K562 (cell line): ENCODE measurements around the gene LOC101059915.

ENCODE experiments used
- ATAC-seq: fragments of 200-7000 bp; cut with Tn5 transposase; 3 replicates; pipeline ENCODE4 v1.9.1; 2020; ENCODE audit warnings: moderate library complexity
- BruUV-seq: library from RNA; stranded (reverse); fragments of 400-500 nt; replicated peaks from 2 replicates; lab custom pipeline; 2021; lab: Mats Ljungman, UMichigan
- CTCF ChIA-PET: fragments of 300-600 bp; formaldehyde crosslinking; extraction: SDS; loops from one replicate; lab custom pipeline; 2021; ENCODE audit warnings: low intra/inter-chr PET ratio; lab: Yijun Ruan, JAX
- POLR2A ChIA-PET: fragments of 300-600, 350-650 bp; sonication (Branson Sonifier 250); formaldehyde crosslinking; extraction: SDS; loops from one replicate; lab custom pipeline; 2021; ENCODE audit warnings: antibody characterized with exemption, inconsistent platforms; lab: Yijun Ruan, JAX
- DNase-seq, 4 experiments: peaks; one replicate each; pipeline versions ENCODE4 v3.0.0 to v3.0.0-alpha.2; 2011 to 2018; ENCODE audit warnings: low spot score in 3 of 4, mixed read lengths in 3 of 4; ENCODE audit errors: extremely low read depth in 1 of 4
- FAIRE-seq: peaks from 2 replicates; lab custom pipeline; 2011; peaks lifted over from hg19 to GRCh38; lab: Jason Lieb, UNC
- H2AFZ ChIP-seq: 2 replicates; pipeline ENCODE4 v1.6.0; 2011; ENCODE audit warnings: low read depth, low read length, control low read depth, inconsistent platforms
- H3K27ac ChIP-seq: fragments of 200-600 bp; 3 replicates; pipeline ENCODE4 v1.8.0; 2011; ENCODE audit warnings: low read depth, mild to moderate bottlenecking, control low read depth, inconsistent platforms, low read length, moderate library complexity, mixed read lengths; ENCODE audit errors: extremely low read depth
- H3K27me3 ChIP-seq, 2 experiments: fragments of 300-600 bp in 1 of 2; 2 replicates in 1 of 2; 3 replicates in 1 of 2; pipeline versions ENCODE4 v1.6.0 to v1.8.0; 2011; ENCODE audit warnings: inconsistent platforms in 2 of 2, low read length in 2 of 2, mild to moderate bottlenecking in 1 of 2, mixed read lengths in 1 of 2, moderate library complexity in 1 of 2; ENCODE audit not compliant: control insufficient read depth in 2 of 2, insufficient read depth in 2 of 2
- H3K36me3 ChIP-seq: fragments of 300-600 bp; 3 replicates; pipeline ENCODE4 v1.8.0; 2011; ENCODE audit warnings: mild to moderate bottlenecking, low read length, inconsistent platforms; ENCODE audit not compliant: control insufficient read depth, insufficient read depth
- H3K4me1 ChIP-seq, 2 experiments: fragments of 200-600 bp in 1 of 2; replicated peaks in 1 of 2; 2 replicates in 1 of 2; 3 replicates in 1 of 2; pipeline versions ENCODE4 v1.5.1 to v1.8.0; 2011; ENCODE audit warnings: inconsistent platforms in 2 of 2, low read length in 2 of 2, mild to moderate bottlenecking in 1 of 2, mixed read lengths in 1 of 2, moderate library complexity in 1 of 2; ENCODE audit not compliant: control insufficient read depth in 2 of 2, insufficient read depth in 2 of 2
- H3K4me2 ChIP-seq: 2 replicates; pipeline ENCODE4 v1.6.1; 2011; ENCODE audit warnings: low read length, control low read depth, inconsistent platforms, mixed read lengths; ENCODE audit not compliant: insufficient read depth
- H3K4me3 ChIP-seq: fragments of 200-600 bp; sonication (generic), shearing (Covaris generic); 2 replicates; pipeline ENCODE4 v1.5.1; 2016; ENCODE audit warnings: control low read depth, inconsistent platforms
- H3K79me2 ChIP-seq: fragments of 200-600 bp; 3 replicates; pipeline ENCODE4 v1.8.0; 2011; ENCODE audit warnings: low read length, inconsistent platforms; ENCODE audit not compliant: control insufficient read depth, insufficient read depth
- H3K9ac ChIP-seq, 2 experiments: 2 replicates each; pipeline versions ENCODE4 v1.6.0 to v1.6.1; 2011; ENCODE audit warnings: low read depth in 2 of 2, low read length in 2 of 2, control low read depth in 1 of 2, inconsistent platforms in 1 of 2, mild to moderate bottlenecking in 1 of 2, mixed read lengths in 1 of 2; ENCODE audit not compliant: insufficient read depth in 1 of 2
- H3K9me1 ChIP-seq: one replicate; pipeline ENCODE4 v1.6.0; 2011; ENCODE audit warnings: inconsistent platforms, mild to moderate bottlenecking, low read length, moderate library complexity; ENCODE audit not compliant: control insufficient read depth, insufficient read depth
- H3K9me3 ChIP-seq: replicated peaks from 2 replicates; pipeline ENCODE4 v1.5.1; 2011; ENCODE audit warnings: low read depth, low read length, inconsistent platforms; ENCODE audit not compliant: control insufficient read depth, insufficient read depth
- H4K20me1 ChIP-seq: replicated peaks from 2 replicates; pipeline ENCODE4 v1.6.1; 2011; ENCODE audit warnings: low read length, inconsistent platforms, mixed read lengths; ENCODE audit not compliant: control insufficient read depth, insufficient read depth
- ATF4 ChIP-seq: fragments of 450-650 bp; formaldehyde crosslinking; IDR thresholded peaks from 2 replicates; pipeline ENCODE4 v1.4.0; 2022; ENCODE audit warnings: mild to moderate bottlenecking, moderate library complexity
- DDX20 ChIP-seq: fragments of 450-650 bp; IDR thresholded peaks from 2 replicates; pipeline ENCODE4 v1.6.1; 2016; ENCODE audit warnings: missing genetic modification characterization, low read depth, mild to moderate bottlenecking, missing compliant biosample characterization, moderate library complexity
- HDAC3 ChIP-seq: fragments of 450-650 bp; IDR thresholded peaks from 2 replicates; pipeline ENCODE4 v1.6.1; 2018; ENCODE audit warnings: borderline replicate concordance, mild to moderate bottlenecking, moderate library complexity; ENCODE audit not compliant: partially characterized antibody
- HMGN3 ChIP-seq: IDR thresholded peaks from 2 replicates; pipeline ENCODE4 v1.6.1; 2011; ENCODE audit warnings: borderline replicate concordance, low read depth, mild to moderate bottlenecking, mixed read lengths, low read length; ENCODE audit not compliant: insufficient read length; ENCODE audit errors: extremely low read depth
- MEF2A ChIP-seq: IDR thresholded peaks from 2 replicates; pipeline ENCODE4 v1.6.1; 2011; ENCODE audit warnings: low read depth, mild to moderate bottlenecking, low read length, moderate library complexity; ENCODE audit not compliant: control insufficient read depth
- NUFIP1 ChIP-seq: fragments of 450-650 bp; IDR thresholded peaks from 2 replicates; pipeline ENCODE4 v1.6.1; 2018; ENCODE audit not compliant: partially characterized antibody
- PRPF4 ChIP-seq: fragments of 200-400 bp; formaldehyde crosslinking; IDR thresholded peaks from one replicate; pipeline ENCODE4 v1.6.1; 2017; ENCODE audit warnings: low read length, low read depth, mild to moderate bottlenecking; ENCODE audit not compliant: insufficient read depth, poor library complexity, severe bottlenecking
- RBM39 ChIP-seq: fragments of 200-400 bp; formaldehyde crosslinking; optimal IDR thresholded peaks from 2 replicates; pipeline ENCODE3; 2018; ENCODE audit warnings: low read depth, low read length
- SFPQ ChIP-seq: fragments of 200-400 bp; formaldehyde crosslinking; IDR thresholded peaks from 2 replicates; pipeline ENCODE4 v1.6.1; 2017; ENCODE audit warnings: mild to moderate bottlenecking, low read depth, low read length, moderate library complexity
- SIN3A ChIP-seq, 2 experiments: fragments of 150-350 bp in 1 of 2; IDR thresholded peaks; 2 replicates each; pipeline ENCODE4 v1.6.1; 2011 to 2016; ENCODE audit warnings: borderline replicate concordance in 2 of 2, low read depth in 2 of 2, low read length in 2 of 2, mild to moderate bottlenecking in 2 of 2, moderate library complexity in 2 of 2; ENCODE audit not compliant: control insufficient read depth in 1 of 2
- SRSF9 ChIP-seq: fragments of 200-400 bp; formaldehyde crosslinking; IDR thresholded peaks from 2 replicates; pipeline ENCODE4 v1.6.1; 2017; ENCODE audit warnings: low read depth, low read length, borderline replicate concordance
- TCFL5 ChIP-seq: fragments of 250-450 bp; sonication (Bioruptor Pico); conservative IDR thresholded peaks from 2 replicates; pipeline ENCODE4 v1.6.1; 2021; ENCODE audit warnings: mild to moderate bottlenecking, moderate library complexity, matching md5 sums
- XRCC3 ChIP-seq: fragments of 450-650 bp; IDR thresholded peaks from 2 replicates; pipeline ENCODE4 v1.6.1; 2017; ENCODE audit warnings: mild to moderate bottlenecking, moderate library complexity
- ZNF592 ChIP-seq: fragments of 450-650 bp; IDR thresholded peaks from 2 replicates; pipeline ENCODE4 v1.6.1; 2017; ENCODE audit warnings: antibody characterized with exemption, mild to moderate bottlenecking
- ZNF77 ChIP-seq: fragments of 250-450 bp; sonication (Bioruptor Pico); IDR thresholded peaks from 2 replicates; pipeline ENCODE4 v1.5.0; 2020
- whole genome bisulfite sequencing: fragments of 100-300 bp; shearing (Covaris generic); methylation state at CpG from one replicate; pipeline ENCODE4 v1.1.6; 2016; ENCODE audit warnings: low coverage, mixed read lengths; ENCODE audit not compliant: insufficient coverage; ENCODE audit errors: missing lambda C conversion rate; 5-methylcytosine and 5-hydroxymethylcytosine counted together
- in situ Hi-C: fragments of 300-500 bp; cut with MboI; formaldehyde crosslinking; loops from 4 replicates; pipeline ENCODE4 v1.15.0; 2018; ENCODE audit warnings: inconsistent platforms, mixed read lengths
- intact Hi-C: fragments of 100-400 bp; cut with micrococcal nuclease; formaldehyde crosslinking; loops from 2 replicates; pipeline ENCODE4 v1.14.2; 2022

Gene LOC101059915

GRCh38 chrX:71669492-71669891 is 2.1 kb downstream of the LOC101059915 start:
- H3K4me3 ChIP-seq, result no peak overlapping the region
- H3K27ac ChIP-seq, result no peak overlapping the region
- CTCF ChIA-PET, result no interaction called here
- no peaks in the 10 kb centered on the region for H3K9me3 ChIP-seq
- BruUV-seq, result no TSS peak
- H3K27me3 ChIP-seq, result peaks cover 0 to 29% of the 10 kb centered on the region in 2 experiments; a peak in 3 of 5 replicates
- H3K9me1 ChIP-seq, result no peaks in the 10 kb centered on the region
- H3K9ac ChIP-seq, result no peak overlapping the region
- H3K36me3 ChIP-seq, result no peaks in the 10 kb centered on the region
- H3K4me1 ChIP-seq, result peaks cover 0 to 16% of the 10 kb centered on the region in 2 experiments; a peak in 3 of 5 replicates
- no peaks in the 10 kb centered on the region for H4K20me1 ChIP-seq
- ATAC-seq (no peak), DNase-seq (no peak), FAIRE-seq (no peak)
- no peak overlapping the region for H3K4me2 ChIP-seq
- H3K79me2 ChIP-seq, result no peaks in the 10 kb centered on the region
- POLR2A ChIA-PET, result interaction anchor here (1.2 kb wide), 1 partner anchor 9 kb away, joined by 3 read pairs; no protein-coding TSS in a partner anchor
- no peak for TF ChIP-seq XRCC3
- no peak for TF ChIP-seq NUFIP1
- no peak for TF ChIP-seq ZNF592
- TF ChIP-seq RBM39, result no peak
- no peak for TF ChIP-seq DDX20 (tag)
- TF ChIP-seq SFPQ, result no peak
- TF ChIP-seq ATF4 (CRISPR knock-in tag), result no peak
- TF ChIP-seq SRSF9, result no peak
- no peak for TF ChIP-seq SIN3A (IDR thresholded peaks at IDR 0.05; ENCODE audit: borderline replicate concordance in 2 of 2, control insufficient read depth in 1 of 2, low read depth in 2 of 2, low read length in 2 of 2)
- no peak for TF ChIP-seq HMGN3
- no peak for TF ChIP-seq ZNF77 (CRISPR knock-in tag)
- TF ChIP-seq TCFL5 (CRISPR knock-in tag), result no peak
- TF ChIP-seq MEF2A, result no peak
- no peak for TF ChIP-seq HDAC3
- TF ChIP-seq PRPF4, result no peak
- in situ Hi-C loops, result loop anchor here (25.0 kb wide), 1 partner anchor 193 kb away; no protein-coding TSS in a partner anchor
- H2AFZ ChIP-seq, result no peak overlapping the region
- intact Hi-C loops, result no loop called here
- 5% methylated on average over 6 of the region's 13 CpGs for WGBS
